HK-2 (cell line): ENCODE data around the gene EBPL.

Source experiments
- DNase-seq: peaks from one replicate; pipeline ENCODE4 v3.0.0-alpha.2; 2018; ENCODE audit not compliant: unreplicated experiment

The EBPL gene

DNA sequence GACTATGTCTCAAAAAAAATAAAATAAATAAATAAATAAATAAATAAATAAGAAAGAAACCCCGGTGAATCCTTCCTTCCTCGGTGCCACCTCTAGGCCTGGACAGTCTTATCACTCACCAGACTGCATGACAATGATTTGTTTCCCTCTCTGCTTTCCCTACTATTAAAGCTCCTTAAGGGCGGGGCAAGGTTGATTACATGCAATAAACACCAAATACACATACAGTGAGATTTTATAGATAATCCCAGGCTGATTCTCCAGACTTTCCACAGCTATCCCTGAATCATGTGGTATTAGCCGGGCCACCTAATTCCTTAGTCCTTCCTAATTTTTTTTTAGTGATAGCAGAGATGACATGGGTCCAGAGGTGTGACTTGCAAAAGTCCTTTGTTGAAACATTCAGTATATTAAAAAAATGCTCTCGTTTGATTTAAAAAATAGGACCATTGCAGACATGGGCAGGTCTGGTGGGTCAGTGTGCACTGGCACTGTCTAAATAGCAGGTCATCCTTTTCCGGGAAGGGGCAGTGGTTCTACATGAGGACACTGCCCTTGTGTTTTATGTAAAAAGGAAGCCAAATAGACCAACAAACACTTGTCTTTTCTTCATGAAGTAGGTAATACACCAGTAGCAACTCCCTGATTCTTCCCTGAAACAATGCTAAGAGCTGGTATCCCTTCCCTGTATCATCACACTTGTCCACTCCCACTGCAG, 14.5 kb downstream of the EBPL start:
- DNase-seq: no peak

DNA sequence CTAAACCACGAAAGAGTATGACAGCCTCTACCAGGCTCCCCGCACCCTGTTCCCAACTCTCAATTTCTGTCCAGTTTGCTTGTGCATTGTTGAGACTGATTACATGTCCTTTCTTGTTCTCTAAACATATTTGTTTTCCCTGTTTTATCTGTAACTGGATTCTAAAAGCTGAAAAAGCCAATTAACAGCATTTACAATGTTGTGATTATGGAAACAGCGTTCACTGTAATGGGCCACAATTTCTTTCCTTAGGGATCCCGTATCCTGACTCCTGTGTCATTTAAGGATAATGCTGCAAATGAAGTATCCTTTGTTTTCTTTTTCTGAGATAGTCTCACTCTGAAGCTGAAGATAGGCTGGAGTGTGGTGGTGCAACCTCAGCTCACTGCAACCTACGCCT, 20.5 kb downstream of the EBPL start:
- no peak for DNase-seq

DNA sequence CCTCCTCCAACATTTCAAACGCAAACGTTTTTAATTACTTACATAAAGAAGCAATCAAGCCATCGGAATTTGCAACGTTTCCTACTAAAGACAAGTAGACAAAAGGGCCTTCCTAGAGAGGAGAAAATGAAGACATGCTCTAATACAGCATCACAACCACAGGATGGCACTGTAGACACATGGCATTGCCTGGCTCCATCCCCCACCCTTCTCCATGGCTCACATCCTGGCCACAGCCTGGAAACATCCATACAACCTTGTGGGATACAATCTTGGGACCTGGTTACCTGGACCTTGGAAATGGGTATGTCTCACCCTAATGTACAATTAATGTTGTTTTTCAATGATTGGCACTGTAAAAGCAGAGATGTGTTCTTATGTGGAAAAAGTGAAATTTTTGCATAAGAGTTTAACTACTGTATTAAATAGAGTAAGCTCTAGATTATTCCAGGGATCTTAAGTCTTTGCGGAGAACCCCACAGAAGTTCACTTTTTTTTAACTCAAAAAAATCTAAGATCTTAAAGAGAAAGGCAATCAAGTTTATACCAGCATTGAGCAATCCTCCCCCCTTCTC, 21.5 kb downstream of the EBPL start:
- DNase-seq: peak; percentile 50

DNA sequence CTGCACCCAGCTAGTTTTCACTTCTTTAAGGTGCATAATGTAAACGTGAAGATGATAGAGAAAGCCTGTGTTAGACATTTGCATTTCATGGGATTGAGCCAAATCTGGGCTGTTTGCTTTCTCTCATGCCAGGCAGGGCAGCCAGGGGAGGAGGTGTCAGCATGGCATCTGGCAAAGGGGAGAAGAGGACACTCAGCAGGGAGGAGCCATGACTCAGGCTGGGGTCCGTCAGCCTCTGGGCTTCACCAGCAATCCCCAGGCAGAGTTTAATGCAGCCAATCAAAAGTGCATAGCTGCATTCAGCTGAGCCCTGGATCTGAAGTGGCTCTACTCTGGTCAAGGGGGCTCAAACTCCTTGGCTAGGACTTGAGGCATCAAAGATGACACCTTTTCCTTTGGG, 23.5 kb downstream of the EBPL start:
- DNase-seq: no peak

DNA sequence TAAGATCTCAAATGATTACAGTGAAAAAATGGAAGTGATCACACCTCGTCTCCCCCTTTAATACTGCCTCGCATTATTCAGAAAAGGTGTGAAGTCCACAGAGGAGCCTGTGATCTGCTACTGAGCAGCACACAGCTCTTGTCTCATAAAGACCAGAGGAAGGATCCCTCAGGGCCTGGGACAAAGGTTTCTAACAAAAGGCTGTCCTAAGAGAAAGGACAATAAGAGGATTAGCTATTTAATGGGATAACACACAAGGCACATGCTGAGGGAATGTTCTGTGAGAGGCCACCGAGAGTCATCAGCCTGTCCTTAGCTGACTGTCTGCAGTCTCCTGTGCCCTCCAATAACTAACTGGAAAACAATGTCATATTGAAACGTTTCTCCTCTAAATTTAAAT, 26.7 kb downstream of the EBPL start:
- no peak for DNase-seq

DNA sequence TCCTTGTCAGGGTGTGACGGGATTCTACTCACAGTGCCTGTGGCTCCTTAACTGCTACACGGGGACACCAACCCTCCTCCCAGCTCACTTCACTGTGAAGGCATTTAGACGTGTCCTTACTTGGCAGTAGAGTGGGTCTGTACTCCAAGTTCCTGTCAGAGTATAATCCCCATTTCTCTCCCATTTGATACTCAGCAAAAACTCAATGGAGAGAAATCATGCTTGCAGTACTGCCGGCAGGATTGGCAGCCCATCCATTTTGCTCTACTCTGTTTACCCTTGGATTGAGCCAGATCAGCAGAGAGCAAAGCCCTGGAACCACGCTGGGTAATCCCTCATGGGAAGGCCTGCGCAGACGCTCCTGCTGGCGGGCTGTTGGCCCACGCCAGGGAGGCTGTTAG, 34.0 kb downstream of the EBPL start:
- no peak for DNase-seq

DNA sequence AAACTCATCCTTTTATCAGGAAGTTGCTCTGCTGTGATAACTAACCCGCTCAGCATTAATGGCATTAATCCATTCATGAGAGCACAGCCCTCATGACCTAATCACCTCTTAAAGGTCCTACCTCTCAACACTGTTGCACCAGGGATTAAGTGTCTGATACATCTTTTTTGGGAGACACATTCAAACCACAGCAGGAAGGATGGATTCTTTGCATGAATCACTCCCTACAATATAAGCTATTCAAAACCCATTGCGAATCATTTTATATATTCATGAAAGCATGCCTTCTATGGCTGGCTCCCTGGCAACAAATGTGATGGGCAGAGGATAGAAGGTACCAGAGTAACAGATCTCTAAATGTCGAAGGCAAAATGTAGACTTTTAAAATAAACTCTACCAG, 35.4 kb downstream of the EBPL start:
- no peak for DNase-seq

DNA sequence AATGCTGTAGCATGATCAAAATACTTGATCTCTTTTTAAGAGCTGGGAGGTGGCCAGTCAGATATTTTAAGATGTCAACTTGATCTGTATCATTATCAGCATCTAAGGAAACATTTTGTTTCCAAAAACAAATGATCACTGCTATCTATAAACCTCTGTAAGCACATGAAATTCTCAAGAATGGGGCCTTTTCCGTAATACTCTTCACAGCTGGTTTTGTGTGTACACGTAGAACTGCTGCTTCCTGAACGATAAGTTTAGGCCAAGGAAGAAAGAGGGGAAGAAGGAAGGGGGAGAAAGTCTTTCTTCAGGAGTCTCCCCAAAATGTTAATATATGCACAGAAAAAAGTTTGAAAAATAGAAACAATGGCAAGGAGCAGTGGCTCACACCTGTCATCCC, 37.3 kb downstream of the EBPL start:
- DNase-seq: no peak

DNA sequence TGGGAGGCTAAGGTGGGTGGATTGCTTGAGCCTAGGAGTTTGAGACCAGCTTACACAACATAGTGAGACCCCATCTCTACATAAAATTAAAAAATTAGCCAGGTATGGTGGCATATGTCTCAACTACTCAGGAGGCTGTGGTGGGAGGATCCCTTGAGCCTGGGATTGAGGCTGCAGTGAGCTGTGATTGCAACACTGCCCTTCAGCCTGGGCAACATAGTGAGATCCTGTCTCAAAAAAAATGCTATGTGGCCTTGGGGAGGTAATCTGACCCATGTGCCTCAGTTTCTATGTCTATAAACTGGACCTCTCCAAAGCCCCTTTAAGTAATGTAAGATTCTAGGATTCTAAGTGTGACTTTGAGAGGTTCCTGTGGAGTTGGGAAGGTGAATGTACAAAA, 37.8 kb downstream of the EBPL start:
- no peak for DNase-seq

DNA sequence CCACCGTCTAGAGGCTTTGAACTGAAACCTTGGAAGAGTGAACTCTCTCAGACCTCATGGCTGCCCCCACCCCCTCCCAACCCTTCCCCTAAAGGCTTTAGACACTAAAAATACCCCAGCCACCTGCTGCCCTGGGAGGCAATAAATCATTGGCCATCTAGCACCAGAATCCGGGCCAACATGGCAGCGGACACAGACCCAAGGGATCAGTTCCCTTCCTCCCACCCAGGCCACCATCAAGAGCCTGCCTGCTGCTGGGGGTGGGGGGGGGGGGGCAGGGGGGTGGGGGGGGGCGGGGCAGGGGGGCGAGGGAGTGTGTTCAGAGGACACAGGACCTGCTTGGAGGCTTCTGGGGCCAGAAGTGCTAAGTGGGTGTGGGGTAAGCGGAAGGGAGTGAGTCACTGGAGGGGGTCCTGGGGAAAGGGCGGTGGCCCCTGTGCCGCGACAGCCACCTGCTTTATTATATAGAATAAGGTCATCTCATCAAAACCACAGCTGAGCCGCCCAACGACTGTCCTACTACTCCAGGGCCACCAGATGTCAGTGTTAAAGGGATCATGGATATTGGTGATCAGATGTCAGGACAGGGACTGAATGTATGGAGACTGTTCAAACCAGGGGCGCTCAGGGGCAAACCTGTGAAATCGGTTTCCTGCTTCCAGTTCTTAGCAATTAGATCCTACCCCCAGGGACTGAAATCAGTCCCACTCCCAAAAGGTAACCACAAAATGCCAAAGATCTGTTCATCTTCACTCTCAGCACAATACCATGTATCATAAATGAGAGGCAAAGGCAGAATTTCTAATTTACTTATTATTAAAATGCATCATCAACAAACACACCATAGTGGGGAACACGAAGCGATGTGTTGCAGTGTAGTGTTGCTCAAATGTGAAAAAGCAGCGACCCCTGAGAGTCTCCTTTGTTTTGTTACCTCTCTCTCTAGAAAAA, 38.7 kb downstream of the EBPL start:
- peak; percentile 17 for DNase-seq

DNA sequence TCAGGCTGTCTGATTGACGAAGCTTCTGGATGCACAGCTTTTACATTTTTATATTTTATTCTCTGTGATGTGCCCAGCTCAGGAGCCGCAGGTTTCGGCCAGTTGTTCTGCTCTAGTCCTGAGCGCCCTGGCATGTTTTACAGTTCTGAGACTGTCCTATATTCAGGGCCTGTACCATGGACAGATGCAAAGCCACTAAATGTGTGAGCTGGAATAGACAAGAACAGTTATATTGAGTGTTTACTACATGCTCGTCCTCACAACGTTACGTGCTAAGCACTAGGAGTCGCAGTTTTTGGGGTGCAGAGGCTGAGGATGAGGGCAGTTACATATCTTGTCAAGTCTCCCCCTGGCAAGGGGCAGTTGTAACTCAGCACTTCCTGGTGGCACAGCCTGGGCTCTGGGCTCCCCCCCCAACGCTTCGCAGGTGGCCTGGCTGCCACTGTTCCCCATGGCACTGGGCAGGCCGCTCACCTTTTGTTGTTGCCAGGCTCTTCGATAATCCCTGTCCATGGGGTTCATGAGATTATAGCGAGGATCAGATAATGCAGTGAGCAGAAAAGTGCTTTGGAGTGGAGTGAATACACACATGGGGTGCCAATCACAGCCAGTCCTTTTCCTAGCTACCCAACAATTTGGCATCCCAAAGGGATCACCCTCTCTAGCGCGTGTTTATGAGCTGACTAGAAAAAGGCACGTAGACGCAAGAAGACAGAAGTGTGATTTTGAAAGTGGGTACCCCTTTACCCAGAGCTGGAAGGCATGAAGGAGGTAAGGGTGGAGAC, 39.5 kb downstream of the EBPL start:
- no peak for DNase-seq

DNA sequence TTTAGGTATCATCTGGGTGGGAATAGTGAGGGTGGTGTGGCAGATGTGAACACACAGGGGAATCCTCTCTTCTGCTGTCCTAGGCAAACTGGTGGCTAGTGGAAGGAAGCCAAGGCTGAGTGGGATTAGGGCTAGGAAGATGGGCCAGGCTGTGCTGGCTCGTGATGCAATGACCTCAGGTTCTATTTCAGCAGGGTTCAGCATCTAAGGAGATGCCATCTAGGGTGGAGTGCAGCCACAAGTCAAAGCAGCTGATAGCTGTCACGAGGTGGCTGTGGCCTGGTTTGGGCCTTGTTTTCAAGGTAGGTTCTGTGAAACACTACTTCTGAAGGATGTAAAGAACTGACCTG, 41.3 kb downstream of the EBPL start:
- DNase-seq: no peak

DNA sequence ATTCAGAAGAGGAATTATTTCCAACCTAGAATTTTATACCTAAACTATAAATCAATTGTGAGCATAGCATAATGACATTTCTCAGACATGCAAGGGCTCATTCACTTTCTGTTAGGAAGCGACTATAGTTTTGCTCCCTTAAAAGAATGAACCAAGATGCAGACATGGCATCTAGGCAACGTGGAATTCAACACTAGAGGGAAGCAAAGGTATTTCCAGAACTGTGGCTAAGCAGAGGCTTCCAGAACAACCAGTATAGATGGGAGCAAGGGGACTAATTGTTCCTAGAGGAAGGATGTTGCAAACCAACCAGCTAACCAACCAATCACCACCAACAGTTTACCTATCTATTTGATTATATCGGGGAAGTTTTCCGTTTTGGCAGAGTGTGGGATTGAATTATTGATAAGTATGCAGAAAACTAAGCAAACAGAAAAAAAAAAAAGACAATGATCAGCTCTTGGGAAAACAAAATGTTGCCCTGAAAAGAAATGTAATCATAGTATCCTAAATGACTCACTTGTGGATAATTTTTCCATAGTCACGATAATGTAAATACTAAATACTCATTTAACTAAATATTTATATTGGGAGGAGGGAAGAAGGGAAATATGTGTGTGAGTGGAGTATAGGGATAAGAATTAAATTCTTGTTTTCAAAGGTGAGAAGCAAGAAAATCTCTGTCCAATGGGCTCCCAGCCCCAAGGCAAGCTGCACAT, 41.9 kb downstream of the EBPL start:
- DNase-seq: no peak

DNA sequence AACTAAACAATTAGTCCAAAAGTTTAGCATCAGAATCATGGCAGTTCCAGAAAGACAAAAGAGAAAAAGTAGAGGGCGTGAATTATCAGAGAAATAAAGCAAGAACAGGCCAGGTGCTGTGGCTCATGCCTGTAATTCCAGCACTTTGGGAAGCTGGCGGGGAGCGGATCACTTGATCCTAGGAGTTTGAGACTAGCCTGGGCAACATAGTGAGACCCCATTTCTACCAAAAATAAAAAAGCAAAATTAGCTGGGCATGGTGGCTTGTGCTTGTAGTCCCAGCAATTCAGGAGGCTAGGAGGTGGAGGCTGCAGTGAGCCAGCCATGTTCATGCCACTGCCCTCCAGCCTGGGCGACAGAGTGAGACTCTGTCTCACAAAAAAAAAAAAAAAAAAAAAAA, 44.6 kb downstream of the EBPL start:
- DNase-seq: no peak

DNA sequence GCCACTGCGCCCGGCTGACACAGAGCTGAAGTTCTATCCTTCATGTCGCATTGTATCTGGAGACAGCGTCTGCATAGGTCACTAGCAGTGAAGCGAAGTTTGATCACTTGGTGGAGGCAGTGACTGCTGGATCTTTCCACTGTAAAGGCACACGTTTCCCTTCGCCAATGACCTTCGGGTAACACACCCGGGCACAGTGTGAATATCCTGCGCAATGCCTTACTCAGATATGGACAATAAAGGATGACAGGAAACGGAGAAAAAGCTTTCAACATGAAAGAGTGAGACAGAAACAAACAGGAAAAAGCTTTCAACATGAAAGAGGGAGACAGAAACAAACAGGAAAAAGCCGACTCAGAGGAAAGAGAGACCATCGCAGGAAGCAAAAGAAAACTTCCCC, 45.8 kb downstream of the EBPL start:
- DNase-seq: no peak

DNA sequence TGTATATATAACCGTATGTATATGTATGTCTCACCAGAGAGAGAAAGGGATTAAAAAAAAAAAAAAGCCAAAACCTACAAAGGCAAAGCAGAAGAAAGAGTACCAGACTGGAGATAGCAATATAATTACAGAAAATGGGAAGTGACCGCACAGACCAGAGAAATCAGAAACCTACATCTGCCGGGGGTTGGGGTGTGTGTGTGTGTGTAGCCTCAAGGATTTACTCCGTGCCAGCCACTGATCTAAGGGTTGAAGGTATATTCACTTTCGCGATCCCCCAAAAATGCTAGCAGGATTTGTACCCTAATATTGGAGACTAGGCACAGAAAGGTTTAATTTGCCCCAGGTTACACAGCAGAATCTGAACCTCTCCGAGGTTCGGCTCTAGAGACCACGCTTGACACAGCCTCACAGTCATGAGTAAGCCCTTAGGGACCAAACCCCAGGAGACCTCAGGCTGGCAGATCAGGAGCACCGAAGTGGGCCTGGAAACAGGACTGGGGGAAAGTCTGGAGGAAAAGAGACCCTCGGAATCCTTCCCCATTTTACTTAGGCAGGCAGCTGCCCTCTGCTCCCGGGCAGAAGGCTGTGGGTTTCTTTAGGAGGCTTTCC, 48.1 kb downstream of the EBPL start:
- DNase-seq: no peak

DNA sequence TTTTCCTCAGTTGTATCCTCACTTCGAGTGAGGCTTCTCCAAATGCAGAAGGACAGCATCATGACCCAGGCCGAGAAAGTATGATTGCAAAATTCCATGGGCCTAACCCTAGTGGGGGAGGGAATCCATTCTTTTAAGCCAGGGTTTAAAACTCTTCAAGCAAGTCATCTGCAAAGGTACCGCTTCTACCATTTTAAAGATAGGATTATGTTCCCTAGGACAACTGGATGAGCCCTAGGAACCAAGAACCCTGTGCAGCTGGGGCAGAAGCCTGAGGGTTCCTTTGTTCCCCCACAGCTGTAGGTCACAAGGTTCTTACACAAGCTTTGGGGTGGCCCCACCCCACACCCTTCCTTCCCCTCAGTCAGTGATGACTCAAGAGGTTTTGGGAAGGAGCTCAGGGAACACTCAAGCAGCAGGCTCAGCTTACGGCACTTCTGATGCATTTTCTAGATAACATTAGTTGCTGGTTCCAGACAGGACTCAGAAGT, 49.4 kb downstream of the EBPL start:
- no peak for DNase-seq

DNA sequence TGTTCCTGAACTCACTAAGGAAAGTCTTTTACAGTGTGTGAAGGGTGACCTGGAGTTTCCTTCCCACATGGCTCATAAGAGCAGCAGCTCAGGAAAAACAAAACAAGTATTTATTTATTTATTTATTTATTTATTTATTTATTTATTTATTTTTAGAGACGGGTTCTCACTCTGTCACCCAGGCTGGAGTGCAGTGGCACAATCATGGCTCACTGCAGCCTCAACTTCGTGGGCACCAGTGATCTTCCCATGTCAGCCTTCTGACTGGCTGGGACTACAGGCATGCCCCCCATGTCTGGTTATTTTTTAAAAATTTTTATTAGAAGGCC, 52.6 kb downstream of the EBPL start:
- no peak for DNase-seq

DNA sequence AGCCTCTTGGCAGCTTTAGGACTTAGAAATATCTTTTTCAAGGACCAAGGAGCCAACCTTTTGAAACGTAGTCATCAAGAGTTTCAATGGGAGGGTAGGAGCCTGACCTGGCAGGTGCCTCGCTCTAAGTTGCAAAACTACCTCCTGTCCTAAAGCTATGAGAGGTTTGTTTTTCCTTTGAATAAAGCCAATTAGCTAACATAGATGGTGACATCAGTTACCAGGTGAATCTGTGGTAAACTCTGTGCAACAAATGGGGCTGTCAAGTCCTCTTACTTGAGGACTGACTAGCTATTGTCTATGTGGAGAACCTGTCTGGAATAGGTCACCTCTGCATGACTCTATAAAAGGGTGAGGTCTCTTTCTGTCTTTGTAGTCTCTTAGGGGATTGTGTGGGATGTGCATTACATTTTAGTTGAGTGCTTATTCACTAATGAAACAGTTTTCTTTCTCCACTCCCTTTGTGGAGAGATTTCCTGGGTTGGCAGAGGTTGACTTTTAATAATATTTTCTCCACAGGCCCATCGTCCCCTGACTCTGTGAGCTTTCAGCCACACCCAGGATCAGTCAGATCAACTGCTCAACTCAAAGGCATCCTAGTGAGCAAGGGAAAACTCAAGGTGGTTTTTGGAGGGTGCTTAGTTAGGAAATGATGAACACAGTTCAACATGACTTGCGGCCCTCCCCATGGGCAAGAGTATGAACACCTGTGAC, 53.1 kb downstream of the EBPL start:
- no peak for DNase-seq

DNA sequence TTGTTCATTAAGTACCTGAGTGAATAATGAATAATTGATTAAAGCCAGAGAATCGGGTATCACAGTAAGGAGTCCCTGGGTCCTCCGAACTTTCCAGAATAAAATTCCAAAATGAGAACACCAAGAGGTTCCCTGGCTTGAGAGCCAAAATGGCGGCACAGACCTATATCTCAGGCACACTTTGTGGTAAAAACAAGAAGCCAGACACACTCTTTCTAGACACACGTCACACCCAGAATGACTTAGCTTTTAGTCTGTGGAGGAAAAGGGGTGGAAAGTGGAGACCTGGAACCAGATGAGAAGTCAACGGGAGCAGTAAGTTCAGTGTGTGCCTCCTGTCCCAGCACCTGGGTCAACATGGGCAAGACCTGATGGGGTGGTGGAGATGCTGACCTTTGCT, 54.6 kb downstream of the EBPL start:
- DNase-seq: no peak
